AG08395 (cell line): ENCODE results near the gene GGPS1.
A peak's percentile ranks its signal among the peaks of the same experiment; 100 is the strongest.
"Not testable (repeated sequence)": the region's sequence is repeated elsewhere in the genome, so short reads cannot be mapped to it uniquely, and the experiment has no call there.

Experiments used
- DNase-seq: peaks from one replicate; pipeline ENCODE4 v3.0.0; 2012; ENCODE audit warnings: mixed read lengths, low spot score

The GGPS1 gene

DNA sequence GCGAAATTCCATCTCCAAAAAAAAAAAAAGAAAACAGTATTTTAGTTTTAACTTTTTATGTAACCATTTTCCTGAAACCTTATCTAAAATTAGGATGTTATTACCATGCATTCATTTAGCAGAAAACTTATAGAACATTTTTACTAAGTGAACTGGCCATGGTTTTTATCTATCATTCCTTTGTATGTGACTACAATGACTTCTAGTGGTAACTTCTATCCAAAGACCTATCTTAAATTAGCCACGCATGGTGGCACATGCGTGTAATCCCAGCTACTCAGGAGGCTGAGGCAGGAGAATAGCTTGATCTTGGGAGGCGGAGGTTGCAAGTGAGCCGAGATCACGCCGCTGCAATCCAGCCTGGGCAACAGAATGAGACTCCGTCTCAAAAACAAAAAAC lies 11.4 kb downstream of the GGPS1 start:
- no peak for DNase-seq

DNA sequence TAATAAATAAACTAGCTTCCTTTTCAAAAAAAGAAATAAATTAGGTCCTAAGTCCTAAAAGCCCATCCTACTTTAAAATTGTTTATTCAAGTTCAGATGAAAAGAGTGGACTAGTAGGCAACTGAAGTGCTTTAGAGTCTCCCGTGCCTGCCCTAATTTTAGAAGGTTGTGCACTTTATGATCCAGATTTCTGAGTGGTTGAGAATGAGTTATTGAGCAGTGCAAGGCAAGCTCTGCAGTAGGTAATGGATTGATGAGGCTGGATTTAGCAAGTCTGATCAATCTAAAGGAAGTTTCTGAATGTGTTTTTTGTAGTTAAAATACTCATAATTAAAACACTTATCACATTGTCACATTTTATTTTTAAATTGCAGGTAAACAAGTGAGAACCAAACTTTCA lies 13.0 kb downstream of the GGPS1 start:
- DNase-seq, result no peak

DNA sequence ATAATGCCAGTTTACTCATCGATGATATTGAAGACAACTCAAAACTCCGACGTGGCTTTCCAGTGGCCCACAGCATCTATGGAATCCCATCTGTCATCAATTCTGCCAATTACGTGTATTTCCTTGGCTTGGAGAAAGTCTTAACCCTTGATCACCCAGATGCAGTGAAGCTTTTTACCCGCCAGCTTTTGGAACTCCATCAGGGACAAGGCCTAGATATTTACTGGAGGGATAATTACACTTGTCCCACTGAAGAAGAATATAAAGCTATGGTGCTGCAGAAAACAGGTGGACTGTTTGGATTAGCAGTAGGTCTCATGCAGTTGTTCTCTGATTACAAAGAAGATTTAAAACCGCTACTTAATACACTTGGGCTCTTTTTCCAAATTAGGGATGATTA lies 13.7 kb downstream of the GGPS1 start:
- no peak for DNase-seq

DNA sequence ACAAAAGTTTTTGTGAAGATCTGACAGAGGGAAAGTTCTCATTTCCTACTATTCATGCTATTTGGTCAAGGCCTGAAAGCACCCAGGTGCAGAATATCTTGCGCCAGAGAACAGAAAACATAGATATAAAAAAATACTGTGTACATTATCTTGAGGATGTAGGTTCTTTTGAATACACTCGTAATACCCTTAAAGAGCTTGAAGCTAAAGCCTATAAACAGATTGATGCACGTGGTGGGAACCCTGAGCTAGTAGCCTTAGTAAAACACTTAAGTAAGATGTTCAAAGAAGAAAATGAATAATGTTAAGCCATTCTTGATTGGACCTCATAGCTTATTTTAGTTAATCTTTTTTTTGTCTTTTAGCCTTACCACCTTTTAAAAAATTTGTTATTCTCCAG lies 14.1 kb downstream of the GGPS1 start:
- no peak for DNase-seq

DNA sequence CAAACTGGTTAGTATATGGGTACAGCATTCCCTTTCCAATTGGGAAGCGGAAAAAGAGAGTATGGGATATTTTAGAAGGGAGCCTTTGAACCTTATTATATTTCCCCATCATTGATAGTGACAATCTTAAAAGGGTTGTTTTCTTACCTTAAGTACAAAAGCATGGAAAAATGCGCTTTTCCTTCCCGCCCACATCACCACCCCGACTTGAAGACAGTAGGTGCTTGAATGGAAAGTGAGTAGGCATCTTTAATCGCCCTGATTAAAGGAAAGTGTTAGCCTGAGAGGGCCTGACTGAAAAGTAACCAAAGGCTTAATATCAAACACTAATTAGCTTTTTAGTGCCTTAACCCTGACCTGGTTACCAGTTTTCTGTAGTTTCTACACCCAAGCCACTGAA lies 15.4 kb downstream of the GGPS1 start:
- DNase-seq, result no peak

DNA sequence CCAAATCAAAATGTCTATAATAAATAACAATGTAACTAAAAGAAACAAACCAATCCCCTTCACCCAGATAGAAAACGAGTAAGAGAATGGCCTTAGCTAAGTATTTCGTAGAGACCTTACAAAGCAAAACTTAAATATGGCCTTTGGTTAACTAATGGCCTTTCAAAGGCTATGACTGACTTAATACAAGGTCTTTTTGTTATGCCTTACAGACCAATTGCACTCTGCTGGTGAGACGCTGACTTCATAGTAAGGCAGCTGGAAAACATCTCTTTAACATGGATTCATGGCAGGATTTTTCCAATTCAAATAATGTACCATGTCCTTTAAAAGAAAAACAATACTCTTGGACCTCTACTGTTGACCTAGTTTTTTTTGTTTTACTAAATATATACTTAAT lies 23.1 kb downstream of the GGPS1 start:
- DNase-seq, result no peak

DNA sequence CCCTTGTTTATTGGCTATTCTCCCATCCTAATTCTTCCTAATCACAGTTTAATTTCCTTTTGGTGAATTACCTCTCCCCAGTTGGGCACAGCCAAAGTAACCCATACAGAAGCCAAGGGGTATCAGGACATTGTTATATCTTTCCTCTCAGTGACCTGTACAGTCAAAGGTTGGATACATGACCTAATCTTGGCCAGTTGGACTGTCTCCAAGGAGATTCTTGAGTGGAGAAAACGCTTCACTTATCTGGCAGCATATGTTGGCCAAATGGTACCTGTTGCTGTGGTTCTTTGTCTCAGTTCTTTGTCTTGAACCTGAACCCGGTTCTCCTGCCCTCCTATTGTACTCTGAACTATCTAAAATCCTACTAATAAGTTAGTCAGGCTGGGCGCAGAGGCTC lies 23.5 kb downstream of the GGPS1 start:
- no peak for DNase-seq

DNA sequence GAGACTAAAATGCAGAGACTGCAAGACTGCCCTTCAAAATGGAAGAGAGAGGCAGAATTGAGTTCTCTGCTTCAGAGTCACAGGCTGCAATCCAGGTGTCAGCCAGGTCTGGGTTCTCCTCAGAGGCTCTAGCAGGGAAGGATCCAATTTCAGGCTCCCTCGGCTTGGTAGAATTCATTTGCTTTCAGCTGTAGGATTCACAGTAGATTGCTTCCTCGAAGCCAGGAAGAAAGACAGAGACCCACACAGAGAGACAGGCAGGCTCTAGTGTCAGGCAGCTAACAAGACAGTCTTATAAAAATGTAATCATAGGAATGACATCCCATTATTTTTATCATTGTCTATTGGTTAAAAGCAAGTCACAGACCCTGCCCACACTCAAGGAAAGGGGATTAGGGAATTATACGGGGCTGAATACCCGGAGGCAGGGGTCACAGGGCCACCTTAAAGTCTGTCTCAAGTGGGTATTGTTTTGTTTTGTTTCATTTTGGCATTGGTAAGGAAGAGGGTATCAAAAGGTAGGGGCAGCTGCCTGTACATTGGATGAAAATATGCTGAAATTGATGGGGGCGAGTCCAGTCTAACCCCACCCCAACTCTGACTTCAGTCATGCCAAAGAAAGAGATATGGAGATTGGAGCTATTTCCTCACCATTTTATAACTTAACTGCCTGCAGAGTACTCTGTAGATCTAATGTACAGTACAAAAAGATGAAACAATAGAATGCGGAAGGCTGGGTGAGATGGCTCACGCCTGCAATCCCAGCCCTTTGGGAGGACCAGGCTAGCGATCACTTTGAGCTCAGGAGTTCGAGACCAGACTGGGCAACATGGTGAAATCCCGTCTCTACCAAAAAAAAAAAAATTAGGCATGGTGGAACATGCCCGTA lies 29.4 kb downstream of the GGPS1 start:
- no peak for DNase-seq

DNA sequence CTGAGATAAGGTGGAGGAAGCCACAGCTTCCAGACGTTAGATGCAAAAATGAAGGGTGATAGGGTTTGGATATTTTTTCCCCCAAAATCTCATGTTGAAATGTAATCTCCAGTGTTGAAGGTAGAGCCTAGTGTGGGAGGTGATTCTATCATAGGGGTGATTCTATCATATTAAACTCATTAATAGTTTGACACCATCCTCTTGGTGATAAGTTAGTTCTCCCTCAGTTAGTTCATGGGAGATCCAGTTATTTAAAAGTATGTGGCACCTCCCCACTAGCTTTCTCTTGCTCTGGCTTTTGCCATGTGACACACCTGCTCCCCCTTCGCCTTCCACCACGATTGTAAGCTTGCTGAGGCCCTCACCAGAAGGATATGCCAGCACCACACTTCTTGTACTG lies 30.5 kb downstream of the GGPS1 start:
- DNase-seq, result no peak

DNA sequence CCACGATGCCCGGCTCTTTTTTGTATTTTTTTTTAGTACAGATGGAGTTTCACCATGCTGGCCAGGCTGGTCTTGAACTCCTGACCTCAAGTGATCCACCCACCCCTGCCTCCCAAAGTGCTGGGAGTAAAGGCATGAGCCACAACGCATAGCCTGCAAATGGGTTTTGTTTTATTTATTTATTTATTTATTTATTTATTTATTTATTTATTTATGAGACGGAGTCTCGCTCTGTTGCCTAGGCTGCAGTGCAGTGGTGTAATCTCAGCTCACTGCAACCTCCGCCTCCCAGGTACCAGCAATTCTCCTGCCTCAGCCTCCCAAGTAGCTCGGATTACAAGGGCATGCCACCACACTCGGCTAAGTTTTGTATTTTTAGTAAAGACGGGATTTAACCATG lies 35.8 kb downstream of the GGPS1 start:
- not testable (repeated sequence) for DNase-seq

DNA sequence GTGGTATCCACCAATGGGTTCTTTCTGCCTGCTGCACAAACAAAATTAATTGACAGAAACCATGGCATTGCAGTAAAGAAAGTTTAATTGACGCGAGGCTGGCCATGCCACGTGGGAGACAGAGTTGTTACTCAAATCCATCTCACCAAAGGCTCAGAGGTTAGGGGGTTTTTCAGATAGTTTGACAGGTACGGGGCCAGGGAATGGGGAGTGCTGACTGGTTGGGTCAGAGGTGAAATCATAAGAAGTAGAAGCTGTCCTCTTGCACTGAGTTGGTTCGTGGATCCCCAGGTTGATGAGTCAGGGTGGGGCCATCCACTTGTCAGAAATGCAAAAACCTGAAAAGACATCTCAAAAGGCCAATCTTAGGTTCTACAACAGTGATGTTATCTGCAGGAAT lies 37.9 kb downstream of the GGPS1 start:
- DNase-seq, result no peak

DNA sequence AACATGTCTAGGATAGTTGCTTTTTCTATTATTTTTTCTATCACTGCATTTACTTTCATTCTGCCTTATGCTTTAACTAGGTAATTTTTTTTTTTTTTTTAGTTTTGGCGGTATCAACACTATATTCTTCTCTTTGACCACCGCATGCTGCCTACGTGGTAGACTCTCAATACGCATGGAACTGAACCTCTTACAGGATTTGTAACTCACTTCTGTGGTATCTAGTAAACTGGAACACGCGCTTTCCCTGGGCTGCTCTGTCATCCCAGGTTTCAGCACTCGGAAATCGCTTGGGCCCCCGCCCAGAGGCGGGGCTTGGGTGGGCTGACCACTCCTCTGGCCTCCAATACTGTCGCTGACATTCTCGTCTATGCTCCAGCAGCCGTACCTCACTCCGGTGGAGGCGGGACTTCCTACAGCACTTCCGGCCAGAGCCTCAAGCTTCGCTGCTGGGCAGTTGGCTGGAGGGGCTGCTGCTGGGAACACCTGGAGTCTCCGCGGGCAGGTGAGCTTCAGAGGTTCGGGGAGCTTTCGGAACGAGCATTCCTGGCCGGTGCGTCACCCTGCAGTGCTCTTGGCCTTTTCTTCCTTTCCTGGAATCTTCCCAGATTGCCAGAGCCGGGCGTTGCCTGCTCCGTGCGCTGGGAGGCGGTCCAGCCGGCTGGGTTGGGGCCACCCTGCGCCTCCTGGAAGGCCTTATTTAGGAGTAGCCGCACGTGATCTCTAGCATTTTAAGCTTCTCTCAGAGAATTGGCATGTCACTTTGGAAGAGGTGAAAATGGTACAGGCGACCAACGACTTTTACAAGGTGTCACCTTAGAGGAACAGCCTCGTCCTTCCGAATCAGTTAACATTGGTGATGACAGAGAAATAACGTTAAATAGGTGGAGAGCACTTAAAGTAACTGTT lies 38.9 kb downstream of the GGPS1 start, which contains the start of gene TBCE:
TBCE (plus strand) TSS at position 428 of the 909 bp plus-strand sequence. CDS start 12,623 bp downstream, outside the sequence.
- DNase-seq, result peak; percentile 99

DNA sequence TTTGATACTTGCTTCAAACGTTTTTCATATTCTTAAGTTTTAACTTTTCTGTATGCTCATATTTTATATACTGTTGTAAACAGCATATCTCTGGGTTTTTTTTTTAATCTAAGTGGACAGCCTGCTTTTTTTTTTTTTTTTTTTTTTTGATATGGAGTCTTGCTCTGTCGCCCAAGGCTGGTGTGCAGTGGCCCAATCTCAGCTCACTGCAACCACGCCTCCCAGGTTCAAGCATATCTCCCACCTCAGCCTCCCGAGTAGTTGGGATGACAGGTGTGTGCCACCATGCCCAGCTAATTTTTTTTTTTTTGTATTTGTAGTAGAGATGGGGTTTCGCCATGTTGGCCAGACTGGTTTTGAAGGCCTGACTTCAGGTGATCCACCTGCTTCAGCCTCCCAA lies 40.1 kb downstream of the GGPS1 start:
- DNase-seq, result no peak

DNA sequence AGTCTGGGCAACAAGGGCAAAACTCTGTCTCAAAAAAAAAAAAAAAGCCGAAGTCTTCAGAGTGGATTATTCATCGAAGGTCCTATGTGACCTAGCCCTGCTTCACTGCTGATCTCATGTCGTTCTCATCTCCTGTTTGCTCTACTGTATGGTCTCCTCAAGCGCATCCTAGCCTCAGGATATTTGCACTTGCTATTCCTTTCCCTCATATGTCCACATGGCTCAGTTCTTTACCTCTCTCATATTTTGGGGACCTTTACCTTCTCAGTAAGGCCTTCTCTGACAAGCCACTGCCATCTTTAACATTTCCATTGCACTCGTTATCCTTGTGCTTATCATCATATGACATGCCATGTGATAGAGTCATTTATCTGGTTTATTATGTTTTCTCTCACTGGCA lies 41.4 kb downstream of the GGPS1 start:
- no peak for DNase-seq

DNA sequence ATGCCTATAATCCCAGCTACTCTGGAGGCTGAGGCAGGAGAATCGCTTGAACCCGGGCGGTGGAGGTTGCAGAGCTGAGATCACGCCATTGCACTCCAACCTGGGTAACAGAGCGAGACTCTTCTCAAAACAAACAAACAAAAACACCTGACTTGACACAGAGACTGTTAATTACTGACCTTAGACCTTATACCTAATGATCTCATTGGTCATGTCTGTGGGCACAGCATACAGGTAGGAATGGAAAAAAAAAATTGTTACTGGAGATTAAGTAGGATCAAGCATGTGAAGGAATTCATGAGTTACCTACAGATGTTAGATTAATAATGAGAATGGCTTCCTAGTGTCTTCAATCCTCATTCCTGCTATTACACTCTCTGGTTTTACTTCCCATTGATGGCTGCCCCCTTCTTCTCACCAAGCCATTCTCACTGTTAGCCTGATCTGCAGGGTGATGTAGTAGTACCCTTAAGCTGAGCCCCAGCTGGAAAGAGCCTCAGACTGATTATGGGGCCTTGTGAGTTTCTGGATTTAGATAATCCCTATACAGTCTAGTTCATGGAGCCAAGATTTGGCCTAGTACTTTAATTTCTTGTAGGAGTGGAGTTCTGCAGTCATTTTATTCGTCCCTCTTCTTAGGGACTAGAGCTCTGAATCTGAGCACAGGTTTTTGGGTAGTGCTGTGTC lies 47.7 kb downstream of the GGPS1 start:
- no peak for DNase-seq

DNA sequence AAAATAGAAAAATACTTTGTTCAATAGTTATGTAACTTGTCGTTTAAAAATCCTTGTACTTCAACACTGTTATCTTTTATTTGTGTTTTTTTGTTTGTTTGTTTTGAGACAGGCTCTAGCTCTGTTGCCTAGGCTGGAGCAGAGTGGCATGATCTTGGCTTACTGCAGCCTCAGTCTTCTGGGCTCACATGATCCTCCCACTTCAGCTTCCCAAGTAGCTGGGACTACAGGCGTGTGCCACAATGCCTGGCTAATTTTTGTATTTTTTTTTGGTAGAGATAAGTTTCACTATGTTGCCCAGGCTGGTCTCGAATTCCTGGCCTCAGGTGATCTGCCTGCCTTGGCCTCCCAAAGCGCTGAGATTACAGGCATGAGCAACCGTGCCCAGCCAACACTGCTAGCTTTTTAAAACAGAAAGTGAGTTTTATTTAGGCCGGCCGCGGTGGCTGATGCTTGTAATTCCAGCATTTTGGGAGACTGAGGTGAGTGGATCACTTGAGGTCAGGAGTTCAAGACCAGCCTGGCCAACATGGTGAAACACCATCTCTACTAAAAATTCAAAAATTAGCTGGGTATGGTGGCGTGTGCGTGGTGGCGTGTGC lies 49.9 kb downstream of the GGPS1 start:
- DNase-seq, result not testable (repeated sequence)

DNA sequence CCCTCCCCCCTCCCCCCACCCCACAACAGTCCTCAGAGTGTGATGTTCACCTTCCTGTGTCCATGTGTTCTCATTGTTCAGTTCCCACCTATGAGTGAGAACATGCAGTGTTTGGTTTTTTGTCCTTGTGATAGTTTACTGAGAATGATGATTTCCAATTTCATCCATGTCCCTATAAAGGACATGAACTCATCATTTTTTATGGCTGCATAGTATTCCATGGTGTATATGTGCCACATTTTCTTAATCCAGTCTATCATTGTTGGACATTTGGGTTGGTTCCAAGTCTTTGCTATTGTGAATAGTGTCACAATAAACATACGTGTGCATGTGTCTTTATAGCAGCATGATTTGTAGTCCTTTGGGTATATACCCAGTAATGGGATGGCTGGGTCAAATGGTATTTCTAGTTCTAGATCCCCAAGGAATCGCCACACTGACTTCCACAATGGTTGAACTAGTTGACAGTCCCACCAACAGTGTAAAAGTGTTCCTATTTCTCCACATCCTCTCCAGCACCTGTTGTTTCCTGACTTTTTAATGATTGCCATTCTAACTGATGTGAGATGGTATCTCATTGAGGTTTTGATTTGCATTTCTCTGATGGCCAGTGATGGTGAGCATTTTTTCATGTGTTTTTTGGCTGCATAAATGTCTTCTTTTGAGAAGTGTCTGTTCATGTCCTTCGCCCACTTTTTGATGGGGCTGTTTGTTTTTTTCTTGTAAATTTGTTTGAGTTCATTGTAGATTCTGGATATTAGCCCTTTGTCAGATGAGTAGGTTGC lies 53.8 kb downstream of the GGPS1 start:
- DNase-seq, result not testable (repeated sequence)

DNA sequence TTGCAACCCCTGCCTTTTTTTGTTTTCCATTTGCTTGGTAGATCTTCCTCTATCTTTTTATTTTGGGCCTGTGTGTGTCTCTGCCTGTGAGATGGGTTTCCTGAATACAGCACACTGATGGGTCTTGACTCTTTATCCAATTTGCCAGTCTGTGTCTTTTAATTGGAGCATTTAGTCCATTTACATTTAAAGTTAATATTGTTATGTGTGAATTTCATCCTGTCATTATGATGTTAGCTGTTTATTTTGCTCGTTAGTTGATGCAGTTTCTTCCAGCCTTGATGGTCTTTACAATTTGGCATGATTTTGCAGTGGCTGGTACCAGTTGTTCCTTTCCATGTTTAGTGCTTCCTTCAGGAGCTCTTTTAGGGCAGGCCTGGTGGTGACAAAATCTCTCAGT lies 57.3 kb downstream of the GGPS1 start:
- DNase-seq, result not testable (repeated sequence)

DNA sequence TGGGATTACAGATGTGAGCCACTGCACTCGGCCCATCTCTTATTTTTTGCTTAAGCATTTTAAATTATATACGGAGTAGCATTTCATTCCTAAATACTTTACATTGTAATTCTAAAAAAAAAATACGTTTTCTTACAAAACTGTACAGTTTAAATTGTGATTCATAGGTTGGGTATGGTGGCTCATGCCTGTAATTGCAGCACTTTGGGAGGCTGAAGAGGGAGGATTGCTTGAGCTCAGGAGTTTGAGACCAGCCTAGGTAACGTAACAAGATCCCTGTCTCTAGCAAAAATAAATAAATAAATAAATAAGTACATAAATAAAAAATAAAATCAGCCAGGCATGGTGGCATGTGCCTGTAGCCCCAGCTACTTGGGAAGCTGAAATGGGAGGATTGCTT lies 63.5 kb downstream of the GGPS1 start:
- DNase-seq, result no peak
